Upper lobe of left lung (tissue), 4 donors: ENCODE data around the gene KIRREL3.

Experiments
- EP300 ChIP-seq, 4 donors: sonication (generic); formaldehyde crosslinking; IDR thresholded peaks; one replicate each; pipeline ENCODE4 v1.5.1; 2017; ENCODE audit warnings: antibody characterized with exemption in 4 of 4, control low read depth in 2 of 4
- TF ChIP-seq, protein P1 (sequence below), 6 experiments: fragments of 450-650 bp in 4 of 6; fragments of 200-600 bp in 2 of 6; sonication (generic) in 2 of 6; IDR thresholded peaks; one replicate each; pipeline ENCODE4 v1.5.1; 2016 to 2019; ENCODE audit warnings: antibody characterized with exemption in 6 of 6

DNA sequence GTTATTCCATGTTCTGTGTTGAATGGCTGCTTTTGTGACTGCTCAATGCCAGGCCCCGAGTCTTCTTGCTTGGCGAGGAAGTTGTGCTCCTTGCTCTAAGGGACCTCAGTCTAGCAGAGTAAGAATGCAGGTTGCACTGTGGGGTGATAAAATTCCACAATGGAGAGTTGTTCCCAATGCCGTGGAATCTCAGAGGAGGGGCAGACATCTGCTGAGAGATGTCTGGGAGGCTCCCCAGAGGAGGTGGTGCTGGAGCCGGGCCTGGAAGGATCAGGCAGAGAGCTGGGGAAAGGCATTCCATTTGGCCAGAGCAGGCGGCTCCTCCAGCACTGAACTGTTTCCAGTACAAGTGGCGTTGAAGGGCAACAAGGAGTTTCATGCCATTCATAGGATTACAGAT lies 589.9 kb downstream of the KIRREL3 start:
- TF ChIP-seq, protein P1, sequence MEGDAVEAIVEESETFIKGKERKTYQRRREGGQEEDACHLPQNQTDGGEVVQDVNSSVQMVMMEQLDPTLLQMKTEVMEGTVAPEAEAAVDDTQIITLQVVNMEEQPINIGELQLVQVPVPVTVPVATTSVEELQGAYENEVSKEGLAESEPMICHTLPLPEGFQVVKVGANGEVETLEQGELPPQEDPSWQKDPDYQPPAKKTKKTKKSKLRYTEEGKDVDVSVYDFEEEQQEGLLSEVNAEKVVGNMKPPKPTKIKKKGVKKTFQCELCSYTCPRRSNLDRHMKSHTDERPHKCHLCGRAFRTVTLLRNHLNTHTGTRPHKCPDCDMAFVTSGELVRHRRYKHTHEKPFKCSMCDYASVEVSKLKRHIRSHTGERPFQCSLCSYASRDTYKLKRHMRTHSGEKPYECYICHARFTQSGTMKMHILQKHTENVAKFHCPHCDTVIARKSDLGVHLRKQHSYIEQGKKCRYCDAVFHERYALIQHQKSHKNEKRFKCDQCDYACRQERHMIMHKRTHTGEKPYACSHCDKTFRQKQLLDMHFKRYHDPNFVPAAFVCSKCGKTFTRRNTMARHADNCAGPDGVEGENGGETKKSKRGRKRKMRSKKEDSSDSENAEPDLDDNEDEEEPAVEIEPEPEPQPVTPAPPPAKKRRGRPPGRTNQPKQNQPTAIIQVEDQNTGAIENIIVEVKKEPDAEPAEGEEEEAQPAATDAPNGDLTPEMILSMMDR (IDR thresholded peaks at IDR 0.05): no peak
- no peak for TF ChIP-seq EP300 (IDR thresholded peaks at IDR 0.05)
